Measurements from ENCODE around the gene PYGM. TPM values are rescaled to one million over a fixed set of nuclear protein-coding genes. Genes with fewer than 3 reads are reported as not detected.
A peak's percentile ranks its signal among the peaks of the same experiment; 100 is the strongest.

PYGM gene
- total RNA-seq, 1 donor from 2014 or later, result 4.8 TPM

DNA sequence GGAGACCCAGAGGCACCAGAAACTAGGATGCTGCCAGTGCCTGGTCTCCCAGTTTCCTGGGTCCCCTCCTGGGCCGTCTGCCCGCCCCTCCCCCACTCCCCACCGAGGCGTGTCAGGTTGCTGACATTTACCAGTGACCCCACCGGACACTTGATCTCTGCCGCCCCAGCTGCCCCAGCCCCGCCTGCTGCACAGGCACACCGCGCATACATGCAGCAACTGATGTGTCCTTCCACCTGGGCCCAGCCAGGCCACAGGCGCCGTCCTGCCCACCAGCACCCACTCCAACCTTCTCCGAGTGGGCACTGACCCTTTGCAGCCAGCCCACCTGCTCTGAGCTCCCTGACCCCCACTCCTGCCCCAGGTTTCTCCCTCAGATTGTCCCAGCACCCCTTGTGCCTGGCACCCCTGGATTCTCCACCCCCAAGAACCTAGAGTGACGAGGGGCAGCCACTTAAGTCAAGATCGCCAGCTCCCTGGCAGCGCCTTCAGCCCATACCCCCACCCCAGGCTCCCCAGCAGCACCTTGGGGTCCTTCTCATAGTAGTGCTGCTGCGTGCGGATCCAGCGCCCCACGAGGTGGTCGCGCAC, 548 bp downstream of the PYGM start:
- DNase-seq (no peak), ATAC-seq (ENCODE audit: low read depth) (no peak)
- POLR2A ChIA-PET, result interaction anchor here (1.3 to 7.7 kb wide), 3 partner anchors 9 to 14 kb away, joined by 4 to 158 read pairs (median 21); partner anchors contain the start of gene RASGRP2
- peaks cover 55% of the 10 kb centered on the region for H3K4me1 Mint-ChIP-seq
- H3K36me3 Mint-ChIP-seq (ENCODE audit: low read depth), result peaks cover 31% of the 10 kb centered on the region
- peak overlapping the region; percentile 79 for H3K27ac Mint-ChIP-seq
- no peaks in the 10 kb centered on the region for H3K9me3 Mint-ChIP-seq
- TF ChIP-seq, protein P1, sequence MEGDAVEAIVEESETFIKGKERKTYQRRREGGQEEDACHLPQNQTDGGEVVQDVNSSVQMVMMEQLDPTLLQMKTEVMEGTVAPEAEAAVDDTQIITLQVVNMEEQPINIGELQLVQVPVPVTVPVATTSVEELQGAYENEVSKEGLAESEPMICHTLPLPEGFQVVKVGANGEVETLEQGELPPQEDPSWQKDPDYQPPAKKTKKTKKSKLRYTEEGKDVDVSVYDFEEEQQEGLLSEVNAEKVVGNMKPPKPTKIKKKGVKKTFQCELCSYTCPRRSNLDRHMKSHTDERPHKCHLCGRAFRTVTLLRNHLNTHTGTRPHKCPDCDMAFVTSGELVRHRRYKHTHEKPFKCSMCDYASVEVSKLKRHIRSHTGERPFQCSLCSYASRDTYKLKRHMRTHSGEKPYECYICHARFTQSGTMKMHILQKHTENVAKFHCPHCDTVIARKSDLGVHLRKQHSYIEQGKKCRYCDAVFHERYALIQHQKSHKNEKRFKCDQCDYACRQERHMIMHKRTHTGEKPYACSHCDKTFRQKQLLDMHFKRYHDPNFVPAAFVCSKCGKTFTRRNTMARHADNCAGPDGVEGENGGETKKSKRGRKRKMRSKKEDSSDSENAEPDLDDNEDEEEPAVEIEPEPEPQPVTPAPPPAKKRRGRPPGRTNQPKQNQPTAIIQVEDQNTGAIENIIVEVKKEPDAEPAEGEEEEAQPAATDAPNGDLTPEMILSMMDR (IDR thresholded peaks at IDR 0.05), result no peak
- CTCF ChIA-PET, result no interaction called here
- intact Hi-C loops (cut with micrococcal nuclease), result no loop called here
- no peaks in the 10 kb centered on the region for H3K27me3 Mint-ChIP-seq
- H3K4me3 Mint-ChIP-seq, result no peak overlapping the region

GRCh38 chr11:64758330-64759079, 1.3 kb downstream of the PYGM start:
- intact Hi-C loops (cut with micrococcal nuclease), result no loop called here
- Mint-ChIP-seq H3K9me3 (no peaks in the 10 kb centered on the region), H3K27ac (no peak overlapping the region), H3K36me3 (ENCODE audit: low read depth) (peaks cover 26% of the 10 kb centered on the region), H3K4me3 (no peak overlapping the region), H3K27me3 (no peaks in the 10 kb centered on the region), H3K4me1 (peaks cover 48% of the 10 kb centered on the region)
- ATAC-seq (ENCODE audit: low read depth) (no peak), DNase-seq (no peak)
- TF ChIP-seq, protein P1 (IDR thresholded peaks at IDR 0.05), result no peak
- POLR2A ChIA-PET, result interaction anchor here (0.9 to 7.7 kb wide), 5 partner anchors 9 to 21 kb away, joined by 3 to 158 read pairs (median 5); partner anchors contain the start of gene RASGRP2
- CTCF ChIA-PET, result no interaction called here

- H3K27ac Mint-ChIP-seq, result no peak overlapping the region
- H3K4me3 Mint-ChIP-seq, result no peak overlapping the region
- ChIA-PET CTCF (interaction anchor here (0.6 kb wide), 1 partner anchor 19 kb away, joined by 3 read pairs; no protein-coding TSS in a partner anchor), POLR2A (interaction anchor here (0.9 to 1.1 kb wide), 2 partner anchors 13 to 21 kb away, joined by 3 to 5 read pairs; no protein-coding TSS in a partner anchor)
- H3K9me3 Mint-ChIP-seq, result no peaks in the 10 kb centered on the region
- DNase-seq, result no peak
- H3K27me3 Mint-ChIP-seq, result no peaks in the 10 kb centered on the region
- H3K36me3 Mint-ChIP-seq (ENCODE audit: low read depth), result peaks cover 26% of the 10 kb centered on the region
- intact Hi-C loops (cut with micrococcal nuclease), result no loop called here
- peaks cover 41% of the 10 kb centered on the region for H3K4me1 Mint-ChIP-seq
- TF ChIP-seq, protein P1 (IDR thresholded peaks at IDR 0.05), result no peak
- ATAC-seq (ENCODE audit: low read depth), result no peak
Observed at GRCh38 chr11:64757549-64758329, 2.0 kb downstream of the PYGM start.

DNA sequence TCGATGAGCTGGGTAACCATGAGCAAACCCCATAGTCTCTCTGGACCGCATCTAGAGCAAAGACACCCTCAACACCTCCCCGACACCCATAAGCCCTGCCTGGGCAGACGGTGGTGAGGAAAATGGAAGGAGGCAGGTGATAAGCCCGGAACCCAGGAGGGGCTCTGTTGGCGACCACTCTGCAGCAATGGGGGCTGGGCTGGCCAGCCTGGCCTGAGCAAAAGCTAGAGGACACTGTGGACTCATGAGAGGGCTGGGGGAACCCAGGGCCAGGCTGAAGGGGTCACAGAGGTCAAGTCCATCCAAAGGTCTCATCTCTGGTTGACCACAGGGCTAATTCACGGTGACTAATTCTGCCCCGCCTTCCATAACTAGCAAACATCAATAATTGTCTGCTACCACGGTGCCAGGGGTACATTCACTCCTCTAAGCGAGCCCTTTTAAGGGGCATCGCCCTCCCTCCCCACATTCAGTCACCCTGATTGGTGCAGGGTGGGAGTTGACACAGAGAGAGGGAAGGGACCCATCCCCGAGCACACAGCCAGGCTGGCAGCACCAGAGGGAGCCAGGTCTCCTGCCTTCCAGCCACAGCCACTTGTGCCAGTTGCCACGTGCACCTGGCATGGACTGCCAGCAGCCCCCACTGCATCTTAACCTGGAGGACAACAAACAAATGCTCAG, 4.0 kb downstream of the PYGM start:
- Mint-ChIP-seq H3K4me3 (no peak overlapping the region), H3K36me3 (ENCODE audit: low read depth) (peaks cover 25% of the 10 kb centered on the region), H3K27me3 (no peaks in the 10 kb centered on the region), H3K9me3 (no peaks in the 10 kb centered on the region), H3K27ac (no peak overlapping the region), H3K4me1 (peaks cover 28% of the 10 kb centered on the region)
- POLR2A ChIA-PET, result interaction anchor here (0.7 to 1.1 kb wide), 2 partner anchors 11 to 23 kb away, joined by 3 read pairs; no protein-coding TSS in a partner anchor
- CTCF ChIA-PET, result no interaction called here
- ATAC-seq (ENCODE audit: low read depth), result no peak
- TF ChIP-seq, protein P1 (IDR thresholded peaks at IDR 0.05), result no peak
- intact Hi-C loops (cut with micrococcal nuclease), result no loop called here
- DNase-seq, result no peak

All from activated B cell treated with CpG ODN at 0.5 μM for 24 hours (primary cell).